Measurements from ENCODE around the gene IQCC.

- TF ChIP-seq CTCF (IDR thresholded peaks at IDR 0.05) = no peak
- TF ChIP-seq POLR2A (IDR thresholded peaks at IDR 0.05) = no peak
These were observed 26.4 kb upstream of the IQCC start for GRCh38 chr1:32179193-32179442.

All from Peyer's patch (tissue), 4 donors.